Measurements from ENCODE around the gene DNMT3B. TPM values are rescaled to one million over a fixed set of nuclear protein-coding genes. Genes with fewer than 3 reads are reported as not detected.

Gene DNMT3B
- polyA plus RNA-seq, 12 donors: 3.0 to 5.6 (median 3.9) TPM; not detected in 1

- DNase-seq: no peak
Measured at GRCh38 chr20:32822225-32822624, 60.0 kb downstream of the DNMT3B start.

GRCh38 chr20:32823078-32823477, 60.9 kb downstream of the DNMT3B start:
- DNase-seq: no peak

GRCh38 chr20:32823737-32824588, 61.8 kb downstream of the DNMT3B start:
- no peak for DNase-seq

- DNase-seq: no peak
Measured at GRCh38 chr20:32828029-32828680, 66.0 kb downstream of the DNMT3B start.

- DNase-seq: no peak
Measured at GRCh38 chr20:32829311-32830005, 67.3 kb downstream of the DNMT3B start.

GRCh38 chr20:32830437-32830836, 68.3 kb downstream of the DNMT3B start:
- no peak for DNase-seq

- DNase-seq: no peak
Measured at GRCh38 chr20:32831982-32832381, 69.8 kb downstream of the DNMT3B start.

- DNase-seq: no peak
Measured at GRCh38 chr20:32832664-32833063, 70.5 kb downstream of the DNMT3B start.

- no peak for DNase-seq
Measured at GRCh38 chr20:32834972-32835371, 72.8 kb downstream of the DNMT3B start.

- DNase-seq: no peak
Measured at GRCh38 chr20:32837157-32837556, 75.0 kb downstream of the DNMT3B start.

GRCh38 chr20:32839227-32839981, 77.2 kb downstream of the DNMT3B start:
- no peak for DNase-seq

GRCh38 chr20:32839982-32840285, 77.7 kb downstream of the DNMT3B start:
- no peak for DNase-seq

GRCh38 chr20:32841174-32841573, 79.0 kb downstream of the DNMT3B start:
- no peak for DNase-seq

GRCh38 chr20:32841632-32842031, 79.4 kb downstream of the DNMT3B start:
- no peak for DNase-seq

- DNase-seq: no peak
Measured at GRCh38 chr20:32842688-32843524, 80.7 kb downstream of the DNMT3B start.

GRCh38 chr20:32845786-32846185, 83.6 kb downstream of the DNMT3B start:
- no peak for DNase-seq

GRCh38 chr20:32846852-32847251, 84.7 kb downstream of the DNMT3B start:
- no peak for DNase-seq

- no peak for DNase-seq
Measured at GRCh38 chr20:32847964-32848363, 85.8 kb downstream of the DNMT3B start.

GRCh38 chr20:32848846-32849245, 86.7 kb downstream of the DNMT3B start:
- DNase-seq: no peak

- DNase-seq: no peak
Measured at GRCh38 chr20:32849577-32849976, 87.4 kb downstream of the DNMT3B start.

GRCh38 chr20:32855387-32855786, 93.2 kb downstream of the DNMT3B start:
- no peak for DNase-seq

Measured in muscle of arm (tissue), 12 donors.